NCI-H2171 treated with DMSO at 0.1 percent for 48 hours (cell line): ENCODE measurements around the gene PRKAG1.
"Not testable (repeated sequence)": the region's sequence is repeated elsewhere in the genome, so short reads cannot be mapped to it uniquely, and the experiment has no call there.

Source experiments
- DNase-seq: peaks from one replicate; lab custom pipeline; 2025; lab: John Stamatoyannopoulos, UW

PRKAG1 gene

GRCh38 chr12:49018261-49019119 is at the start of gene PRKAG1:
TSS of gene PRKAG1 (minus strand) at chr12:49018776. CDS start at chr12:49018740, 36 bp downstream.
- peak; percentile 97 for DNase-seq

GRCh38 chr12:49066120-49066519 is 47.5 kb upstream of the PRKAG1 start:
- no peak for DNase-seq

DNA sequence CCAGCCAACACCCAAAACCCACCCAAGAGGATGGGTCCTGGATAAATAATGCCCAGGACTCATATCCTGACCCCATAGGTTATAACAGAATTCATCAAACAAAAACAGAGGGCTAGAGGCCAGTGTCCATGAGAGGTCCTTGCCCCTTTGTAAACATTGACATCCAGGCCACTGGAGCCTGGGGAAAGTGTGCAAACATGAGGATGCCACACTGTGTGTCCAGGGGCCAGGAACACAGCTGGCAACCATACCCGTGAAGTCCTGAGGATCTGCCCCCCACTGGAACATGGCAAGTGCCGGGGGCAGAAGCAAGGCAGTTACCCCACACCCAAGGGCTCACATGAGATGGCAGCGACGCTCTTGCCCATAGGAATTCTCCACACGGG is 46.2 kb upstream of the PRKAG1 start:
- no peak for DNase-seq

DNA sequence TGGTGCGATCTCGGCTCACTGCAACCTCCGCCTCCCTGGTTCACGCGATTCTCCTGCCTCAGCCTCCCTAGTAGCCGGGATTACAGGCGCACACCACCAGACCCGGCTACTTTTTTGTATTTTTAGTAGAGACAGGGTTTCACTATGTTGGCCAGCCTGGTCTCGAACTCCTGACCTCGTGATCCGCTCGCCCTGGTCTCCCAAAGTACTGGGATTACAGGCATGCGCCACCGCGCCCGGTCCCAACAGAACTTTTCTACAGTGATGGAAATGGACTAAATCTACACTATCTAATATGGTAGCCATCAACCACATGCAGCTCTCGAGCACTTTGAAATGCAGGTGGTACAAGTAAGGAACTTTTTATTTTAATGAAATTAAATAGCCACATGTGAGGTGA is 43.3 kb upstream of the PRKAG1 start:
- not testable (repeated sequence) for DNase-seq

DNA sequence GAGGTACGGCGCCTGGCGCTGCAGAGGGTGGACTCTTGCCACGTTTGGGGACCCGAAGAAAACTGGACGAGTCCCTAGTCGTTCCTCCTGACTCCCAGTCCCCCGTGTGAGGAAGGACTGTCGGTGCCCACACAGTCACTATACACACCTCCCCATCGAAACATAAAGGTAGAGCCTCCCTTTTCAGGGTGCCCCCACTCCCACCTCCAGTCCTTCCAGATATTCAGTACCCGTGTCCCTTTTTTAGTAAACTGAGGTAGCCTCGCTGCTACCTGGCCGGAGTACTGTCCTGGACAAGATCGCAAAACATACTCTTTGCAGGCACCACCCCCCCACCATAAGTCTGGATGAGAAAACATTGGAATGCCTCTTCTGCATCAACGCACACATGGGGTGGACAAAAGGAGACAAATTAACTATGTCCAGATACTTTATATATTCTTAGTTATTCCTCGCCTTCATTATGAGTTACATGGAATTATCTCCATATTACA is 42.6 kb upstream of the PRKAG1 start:
- no peak for DNase-seq

DNA sequence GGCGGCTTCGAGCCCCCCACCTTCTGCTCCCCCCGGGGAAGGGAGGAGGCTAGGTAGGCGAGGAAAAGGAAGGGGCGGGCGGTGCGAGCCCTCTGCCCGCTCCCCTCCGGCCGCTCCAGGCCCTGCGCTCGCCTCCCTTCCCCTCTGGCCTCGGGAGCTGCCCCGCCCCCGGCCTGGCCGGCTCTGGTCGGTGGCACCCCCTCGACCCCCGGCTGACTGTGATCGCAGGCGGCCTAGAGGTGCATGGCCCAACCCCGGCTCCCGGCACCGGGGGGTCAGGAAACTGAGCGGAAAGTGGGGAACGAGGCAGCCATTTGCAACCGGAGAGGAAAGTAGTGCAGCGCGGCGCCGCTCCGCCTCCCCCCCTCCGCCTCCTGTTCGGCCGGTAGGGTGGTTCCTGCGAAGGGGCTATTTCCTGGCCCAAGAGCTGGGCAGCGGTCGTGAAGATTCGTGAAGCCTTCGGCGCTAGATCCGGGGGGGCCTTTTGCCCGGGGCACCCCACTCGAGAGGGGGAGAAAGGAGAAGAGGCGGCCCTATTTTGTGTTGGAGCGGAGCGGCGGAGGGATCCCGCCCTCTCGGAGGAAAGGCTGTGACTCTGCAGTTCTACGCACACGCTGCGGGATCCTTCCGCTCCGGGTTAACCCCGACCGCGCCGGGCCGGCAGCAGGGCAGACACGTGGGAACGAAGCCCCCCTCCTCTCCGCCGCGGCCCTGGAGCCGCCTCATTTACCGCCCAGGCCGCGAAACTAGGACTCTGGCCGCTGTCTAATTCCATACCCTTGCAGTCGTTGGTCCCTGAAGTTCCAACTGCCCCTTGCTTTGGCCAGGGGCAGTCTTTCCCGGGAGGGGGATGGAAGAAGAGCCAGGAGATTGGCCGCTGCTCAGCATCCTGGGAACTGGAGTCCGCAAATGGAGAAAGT is 41.9 kb upstream of the PRKAG1 start, which contains the start of gene KMT2D:
KMT2D (minus strand) TSS at position 558 of the 920 bp plus-strand sequence. CDS start 5,470 bp downstream, outside the sequence.
- peak; percentile 92 for DNase-seq

DNA sequence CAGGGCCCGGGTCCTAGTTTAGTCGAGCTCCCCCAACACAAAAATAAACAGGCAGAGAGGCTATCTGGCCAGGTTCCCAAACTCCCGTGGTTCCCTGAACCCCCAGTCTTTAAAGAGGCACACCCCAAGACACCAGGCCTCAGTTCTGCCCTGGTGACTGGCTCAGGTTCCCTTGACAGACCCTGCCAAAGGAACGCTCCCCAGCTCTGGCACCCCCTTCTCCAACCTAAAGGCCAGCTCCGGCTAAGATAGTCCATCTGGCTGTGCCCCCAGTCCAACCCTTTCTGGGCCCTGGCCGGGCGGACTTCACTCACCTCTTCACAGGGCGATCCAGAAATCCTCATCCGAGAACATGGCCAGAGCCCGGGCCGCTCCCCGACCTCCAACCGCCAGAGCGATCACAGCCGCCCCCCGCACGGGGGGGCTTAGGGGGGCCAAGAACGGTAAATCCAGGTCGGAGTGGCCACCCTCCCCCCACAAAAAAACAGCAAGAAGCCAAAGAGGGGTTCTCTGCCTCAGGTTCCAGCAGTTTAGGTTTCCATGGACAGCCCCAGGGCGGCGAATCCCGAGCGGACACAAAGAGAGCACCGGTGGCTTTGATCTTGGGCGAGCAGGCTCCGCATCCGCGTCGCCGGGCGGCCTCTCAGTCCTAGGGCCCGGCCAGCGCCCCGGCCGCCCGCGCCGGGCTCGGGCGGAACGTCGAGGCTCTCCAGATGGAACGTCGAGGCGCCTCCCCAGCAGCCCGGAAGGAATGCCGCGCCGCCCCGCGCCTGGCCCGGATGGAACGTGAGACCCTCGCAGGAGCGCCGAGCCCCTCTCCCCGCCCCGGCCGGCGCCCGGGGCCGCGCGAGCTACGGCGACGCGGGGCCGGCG is 41.0 kb upstream of the PRKAG1 start:
- peak; percentile 44 for DNase-seq

- DNase-seq = no peak
These were observed 40.4 kb upstream of the PRKAG1 start for GRCh38 chr12:49059045-49059298.

DNA sequence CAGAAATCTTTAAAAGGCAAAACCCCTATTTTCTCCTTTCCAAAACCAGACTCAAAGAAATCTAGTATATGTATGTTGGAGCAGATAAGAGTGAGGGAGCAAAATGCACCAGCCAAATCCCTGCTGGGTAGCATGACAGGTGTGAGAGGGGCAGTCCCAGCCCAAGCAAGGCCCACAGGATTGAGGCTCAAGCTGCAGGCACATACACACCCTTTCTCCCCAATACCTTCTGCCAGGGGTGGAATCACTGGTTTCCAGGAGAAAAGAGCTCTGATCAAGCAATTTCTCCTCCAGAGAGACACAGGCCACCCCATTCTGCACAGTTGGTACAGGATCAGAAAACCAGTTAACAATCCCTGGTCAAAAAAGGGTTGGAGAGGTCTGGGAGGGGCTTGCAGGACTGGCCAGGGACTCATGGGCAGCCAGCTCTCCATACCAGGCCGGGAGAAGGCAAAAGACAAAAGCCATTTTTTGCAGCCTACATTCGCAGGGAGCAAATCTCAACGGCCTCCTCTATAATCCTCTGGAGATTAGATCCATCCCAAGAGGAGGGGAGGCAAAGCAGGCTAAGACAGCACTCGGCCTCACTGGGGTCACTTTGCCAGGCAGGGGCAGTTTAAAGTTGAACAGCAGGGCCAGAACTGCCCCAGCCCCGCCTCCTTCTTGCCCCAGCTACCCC is 39.9 kb upstream of the PRKAG1 start:
- no peak for DNase-seq

DNA sequence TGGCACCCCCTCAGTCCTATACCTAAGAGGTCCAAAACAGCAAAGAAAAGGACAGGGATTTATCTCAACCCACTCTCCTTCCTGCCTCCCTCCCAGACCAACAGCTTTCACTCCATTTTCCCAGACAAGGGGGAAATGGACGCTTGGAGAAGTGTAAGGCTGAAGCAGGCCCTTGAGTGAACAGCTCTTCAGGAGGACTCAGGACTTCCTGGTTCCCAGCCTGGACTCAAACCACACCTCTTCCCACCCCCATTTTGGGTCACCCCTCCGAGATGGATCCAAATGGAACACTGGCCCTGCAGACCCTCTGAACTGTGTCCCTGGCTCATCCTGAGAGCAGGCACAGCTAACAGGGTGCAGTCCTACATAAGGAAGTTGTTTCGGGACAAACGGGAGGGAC is 39.3 kb upstream of the PRKAG1 start:
- DNase-seq = no peak

DNA sequence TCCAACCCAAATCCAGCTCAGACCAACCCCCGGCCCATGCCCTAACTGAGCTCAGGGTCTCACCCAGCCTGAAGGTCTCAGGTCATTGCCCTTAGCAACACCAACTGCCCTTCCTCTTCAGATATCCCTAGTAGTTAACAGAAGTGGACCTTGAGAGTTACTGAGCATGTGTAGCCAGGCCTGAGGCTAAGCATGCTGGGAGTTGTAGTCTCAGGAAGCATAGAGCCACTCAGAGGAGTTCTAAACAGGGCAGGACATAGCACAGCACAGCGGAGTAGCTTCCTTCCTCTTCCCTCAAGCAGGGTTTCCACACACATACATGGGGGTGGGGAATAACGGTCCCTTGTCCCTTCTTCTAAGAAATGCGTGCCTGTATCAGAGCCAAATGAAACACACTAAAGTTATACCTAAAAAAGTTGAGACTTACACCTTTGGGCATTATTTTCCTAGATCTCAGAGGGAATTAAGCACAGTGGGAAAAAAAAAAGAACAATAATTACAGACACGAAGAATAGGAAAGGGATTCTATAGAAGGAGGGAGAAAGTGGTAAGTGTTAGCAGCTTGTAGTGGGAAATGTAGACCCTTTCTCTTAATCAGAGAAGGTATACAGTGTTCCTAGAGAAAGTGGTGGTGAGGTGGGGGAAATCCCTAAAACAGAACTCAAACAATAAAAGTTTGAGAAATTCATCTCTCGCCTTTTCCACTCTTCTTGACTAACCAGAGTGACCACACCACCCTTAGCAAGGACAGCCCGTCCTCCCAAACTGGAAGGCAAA is 37.6 kb upstream of the PRKAG1 start:
- DNase-seq = no peak

DNA sequence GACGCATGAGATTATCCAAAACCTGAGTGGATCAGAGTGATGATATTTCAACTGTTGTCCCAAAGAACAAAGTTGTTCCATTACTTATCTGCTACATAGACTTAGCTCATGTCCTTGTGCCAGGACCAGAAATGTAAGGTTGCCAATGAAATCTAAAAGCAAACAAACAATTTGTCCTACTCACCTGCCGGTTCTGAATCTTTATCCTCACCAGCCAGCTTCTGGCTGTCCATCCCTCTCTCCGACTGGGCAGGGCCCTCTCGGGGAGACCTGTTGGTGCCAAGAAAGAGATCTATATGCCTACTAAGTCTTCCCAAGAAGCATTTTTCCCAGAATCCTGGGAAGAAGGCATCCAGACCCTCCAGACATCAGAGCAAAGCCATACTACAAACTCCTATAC is 36.5 kb upstream of the PRKAG1 start:
- DNase-seq = no peak

DNA sequence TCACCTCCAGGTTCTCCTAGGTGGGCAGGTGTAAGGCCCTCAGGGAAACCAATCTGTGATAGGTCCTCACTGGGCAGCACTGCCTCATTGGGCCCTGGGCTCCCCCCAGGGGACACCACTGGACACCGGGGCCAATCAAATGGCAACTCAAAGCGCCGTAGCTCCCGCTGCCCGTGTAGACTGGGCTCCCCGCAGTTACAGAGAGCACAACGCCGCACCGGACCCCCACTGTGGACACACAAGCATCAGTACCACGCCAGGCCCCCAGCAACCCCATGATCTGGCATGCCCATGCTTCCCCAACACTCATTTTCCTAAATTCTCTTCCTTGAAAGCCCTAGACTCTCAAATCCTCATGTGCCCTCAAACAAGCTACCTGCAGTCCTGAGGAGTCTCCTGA is 35.9 kb upstream of the PRKAG1 start:
- no peak for DNase-seq

DNA sequence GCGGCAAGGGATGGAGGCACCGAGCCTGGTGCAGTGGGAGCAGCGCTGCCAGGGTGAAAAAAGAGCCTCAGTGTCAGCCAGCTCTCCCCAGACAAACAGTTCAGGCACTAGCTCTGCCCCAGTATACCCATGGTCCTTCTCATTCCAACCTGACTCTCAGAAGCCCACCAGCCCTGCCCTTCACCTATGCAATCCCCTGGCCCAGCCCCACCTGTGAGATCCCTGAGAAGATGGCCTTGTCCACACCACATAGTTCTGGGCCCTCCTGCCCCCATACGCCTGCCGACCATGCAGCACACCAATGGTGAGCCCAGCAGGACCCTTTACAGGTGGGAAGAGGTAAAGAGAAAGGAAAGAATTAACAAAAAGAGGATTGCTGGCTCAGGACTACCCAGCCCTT is 35.5 kb upstream of the PRKAG1 start:
- no peak for DNase-seq

DNA sequence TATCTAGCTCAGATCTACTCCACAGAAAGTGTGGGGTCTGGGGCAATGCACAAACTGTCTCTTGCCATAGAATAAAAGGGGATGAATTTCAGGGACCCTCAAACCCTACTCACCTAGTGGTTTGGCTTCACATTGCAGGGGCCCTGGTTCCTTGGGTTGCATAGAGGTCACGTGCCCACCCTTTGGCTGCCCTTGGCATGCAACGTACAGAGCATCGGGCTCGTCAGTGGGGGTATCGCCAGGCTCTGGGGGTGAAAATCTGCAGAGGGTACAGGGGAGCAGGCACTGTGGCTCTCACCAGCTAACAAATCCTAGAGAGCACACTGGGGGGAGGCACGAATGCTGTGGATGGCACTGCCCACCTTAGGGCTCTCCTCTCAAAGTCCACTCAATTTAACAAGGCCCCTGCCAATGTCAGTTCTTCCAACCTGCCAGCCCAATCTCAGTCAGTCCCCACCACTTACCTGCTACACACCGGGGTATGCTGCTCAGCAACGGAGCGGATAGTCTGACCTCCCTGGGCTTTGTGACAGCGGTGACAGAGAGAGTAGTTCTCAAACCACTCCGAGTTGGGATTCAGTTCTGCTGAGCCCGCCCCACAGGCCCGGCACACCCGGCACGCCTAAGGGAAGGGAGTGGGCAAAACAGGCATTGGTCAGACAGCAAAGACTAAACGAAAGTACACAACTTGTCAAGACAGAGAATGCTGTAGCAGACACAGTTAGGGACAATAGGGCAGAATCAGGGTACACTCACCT is 34.1 kb upstream of the PRKAG1 start:
- no peak for DNase-seq

DNA sequence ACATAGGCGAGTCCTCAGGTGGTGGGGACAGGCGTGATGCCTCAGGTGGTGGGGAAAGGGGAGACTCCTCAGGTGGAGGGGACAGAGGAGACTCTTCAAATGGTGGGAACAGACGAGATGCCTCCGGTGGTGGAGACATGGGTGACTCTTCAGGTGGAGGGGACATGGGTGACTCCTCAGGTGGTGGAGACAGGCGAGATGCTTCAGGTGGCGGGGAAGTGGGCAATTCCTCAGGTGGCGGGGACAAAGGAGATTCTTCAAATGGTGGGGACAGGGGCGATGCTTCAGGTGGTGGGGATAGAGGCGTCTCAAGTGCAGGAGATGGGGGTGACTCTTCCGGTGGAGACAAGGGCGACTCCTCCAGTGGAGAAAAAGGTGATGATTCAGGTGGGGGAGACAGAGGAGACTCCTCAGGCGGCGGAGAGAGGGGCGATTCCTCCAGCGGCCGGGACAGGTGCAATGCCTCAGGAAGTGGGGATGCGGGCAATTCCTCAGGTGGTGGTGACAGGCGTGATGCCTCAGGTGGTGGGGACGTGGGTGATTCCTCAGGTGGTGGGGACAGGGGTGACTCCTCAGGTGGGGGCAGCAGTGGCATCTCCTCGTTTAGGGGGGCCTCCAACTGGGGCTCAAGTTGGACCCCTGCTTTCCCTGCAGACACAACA is 33.3 kb upstream of the PRKAG1 start:
- no peak for DNase-seq

- DNase-seq = no peak
These were observed 32.8 kb upstream of the PRKAG1 start for GRCh38 chr12:49051373-49051764.

DNA sequence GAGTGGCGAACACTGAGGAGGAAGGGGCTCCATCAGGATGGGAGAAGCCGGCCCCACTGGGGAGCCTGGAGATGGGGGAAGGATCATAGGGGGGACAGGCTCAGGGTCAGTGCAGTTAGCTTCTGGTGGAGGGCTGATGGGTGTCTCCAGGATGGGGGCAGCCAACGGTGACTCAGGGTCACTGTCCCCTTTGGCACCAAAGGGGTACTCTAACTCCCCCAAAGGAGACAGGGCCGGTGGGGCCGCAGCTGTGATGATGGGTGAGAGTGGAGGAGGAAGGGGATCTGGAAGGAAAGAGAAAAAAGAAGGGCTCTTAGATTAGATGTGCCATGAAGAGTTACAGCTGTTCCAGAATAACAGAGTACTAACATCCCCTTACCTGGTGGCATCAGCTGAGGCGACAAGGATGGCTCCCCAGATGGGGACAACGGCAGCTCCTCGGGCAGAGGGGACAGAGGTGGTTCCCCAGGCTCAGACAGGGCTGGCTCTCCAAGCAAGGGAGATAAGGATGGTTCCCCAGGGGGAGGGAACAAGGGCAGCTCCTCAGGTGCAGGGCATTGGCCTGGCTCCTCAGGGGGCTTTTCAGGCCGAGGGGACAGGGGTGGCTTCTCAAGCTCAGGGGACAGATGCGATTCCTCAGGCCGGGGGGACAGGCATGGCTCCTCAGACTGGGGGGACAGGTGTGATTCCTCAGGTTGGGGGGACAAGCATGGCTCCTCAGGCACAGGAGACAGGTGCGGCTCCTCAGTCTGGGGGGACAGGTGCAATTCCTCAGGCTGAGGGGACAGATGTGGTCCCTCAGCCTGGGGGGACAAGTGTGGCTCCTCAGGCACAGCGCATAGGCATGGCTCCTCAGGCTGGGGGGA is 32.2 kb upstream of the PRKAG1 start:
- DNase-seq = no peak
